Neural progenitor cell (in vitro differentiated cells): ENCODE data around the gene ZMIZ1. TPM values are rescaled to one million over a fixed set of nuclear protein-coding genes. Genes with fewer than 3 reads are reported as not detected.
"Not testable (repeated sequence)": the region's sequence is repeated elsewhere in the genome, so short reads cannot be mapped to it uniquely, and the experiment has no call there.

Experiments used
- DNase-seq: peaks from one replicate; pipeline ENCODE4 v3.0.0-alpha.2; 2016; ENCODE audit warnings: low spot score
- H2AFZ ChIP-seq: fragments of 200-600 bp; sonication (generic); replicated peaks from 2 replicates; pipeline ENCODE4 v1.6.1; 2016; ENCODE audit warnings: antibody characterized with exemption
- H3F3A ChIP-seq: fragments of 200-600 bp; sonication (generic); 2 replicates; pipeline ENCODE4 v1.6.1; 2016; ENCODE audit warnings: antibody characterized with exemption, low read depth
- H3K27ac ChIP-seq: fragments of 200-600 bp; sonication (generic); 2 replicates; pipeline ENCODE4 v1.5.1; 2016; ENCODE audit warnings: mild to moderate bottlenecking
- H3K27me3 ChIP-seq: fragments of 200-600 bp; sonication (generic); 2 replicates; pipeline ENCODE4 v1.6.1; 2016; ENCODE audit warnings: mild to moderate bottlenecking, moderate library complexity
- H3K36me3 ChIP-seq: fragments of 200-600 bp; sonication (generic); 2 replicates; pipeline ENCODE4 v1.5.1; 2016
- H3K4me1 ChIP-seq: fragments of 200-600 bp; sonication (generic); 2 replicates; pipeline ENCODE4 v1.6.1; 2016; ENCODE audit warnings: mixed run types
- H3K4me2 ChIP-seq: fragments of 200-600 bp; sonication (generic); 2 replicates; pipeline ENCODE4 v1.6.1; 2016
- H3K4me3 ChIP-seq: fragments of 200-600 bp; sonication (generic); 2 replicates; pipeline ENCODE4 v1.5.1; 2016
- H3K79me2 ChIP-seq: fragments of 200-600 bp; sonication (generic); 2 replicates; pipeline ENCODE4 v1.6.1; 2016; ENCODE audit warnings: low read depth
- H3K9ac ChIP-seq: fragments of 200-600 bp; sonication (generic); 2 replicates; pipeline ENCODE4 v1.6.1; 2016
- H3K9me3 ChIP-seq: fragments of 200-600 bp; sonication (generic); 2 replicates; pipeline ENCODE4 v1.5.1; 2016; ENCODE audit warnings: low read depth
- H4K20me1 ChIP-seq: fragments of 200-600 bp; sonication (generic); 2 replicates; pipeline ENCODE4 v1.6.1; 2016; ENCODE audit warnings: low read depth
- H3K27ac Mint-ChIP-seq: 3 replicates; pipeline ENCODE4 v1.8.0; 2021; ENCODE audit warnings: mixed read lengths
- H3K27me3 Mint-ChIP-seq: 2 replicates; pipeline ENCODE4 v1.8.0; 2022; ENCODE audit warnings: low read depth, mild to moderate bottlenecking, inconsistent platforms, moderate library complexity, mixed read lengths; ENCODE audit not compliant: insufficient read depth
- H3K36me3 Mint-ChIP-seq: 3 replicates; pipeline ENCODE4 v1.8.0; 2021; ENCODE audit warnings: mixed read lengths
- H3K4me1 Mint-ChIP-seq: 3 replicates; pipeline ENCODE4 v1.8.0; 2021; ENCODE audit warnings: mixed read lengths
- H3K4me3 Mint-ChIP-seq: 3 replicates; pipeline ENCODE4 v1.8.0; 2021; ENCODE audit warnings: mild to moderate bottlenecking, moderate library complexity, mixed read lengths
- H3K9me3 Mint-ChIP-seq: 3 replicates; pipeline ENCODE4 v1.8.0; 2020; ENCODE audit warnings: mixed read lengths
- CTCF ChIP-seq: fragments of 200-600 bp; sonication (generic); IDR thresholded peaks from 2 replicates; pipeline ENCODE4 v1.5.1; 2017; ENCODE audit warnings: antibody characterized with exemption, mild to moderate bottlenecking
- EZH2 ChIP-seq: fragments of 200-600 bp; sonication (generic); IDR thresholded peaks from 2 replicates; pipeline ENCODE4 v1.6.1; 2017; ENCODE audit warnings: antibody characterized with exemption, mild to moderate bottlenecking, moderate library complexity
- EZH2phosphoT487 ChIP-seq: fragments of 200-600 bp; sonication (generic); IDR thresholded peaks from 2 replicates; pipeline ENCODE4 v1.6.1; 2017; ENCODE audit warnings: antibody characterized with exemption
- total RNA-seq: library from RNA; depleted of rRNA; stranded (reverse); fragments of >200 nt; gene quantifications from 2 replicates; pipeline ENCODE4 v1.2.3, GENCODE V29; 2015; ENCODE audit warnings: low replicate concordance

Gene ZMIZ1
- total RNA-seq, 1 donor from 2014 or later: 5.8 TPM

- TF ChIP-seq CTCF: no peak
- no peak for TF ChIP-seq EZH2
- TF ChIP-seq EZH2phosphoT487: no peak
- no peak overlapping the region for H2AFZ ChIP-seq
- H3K27me3 Mint-ChIP-seq: peaks cover 5% of the 10 kb centered on the region
These were observed 260.8 kb downstream of the ZMIZ1 start for GRCh38 chr10:79329529-79329928.

GRCh38 chr10:79331226-79331625 lies 262.5 kb downstream of the ZMIZ1 start:
- Histone ChIP-seq H3K27ac (no peak overlapping the region), H3K9ac (no peak overlapping the region), H3K4me3 (no peak overlapping the region), H3K36me3 (no peaks in the 10 kb centered on the region), H3K4me2 (no peak overlapping the region), H3F3A (no peaks in the 10 kb centered on the region), H3K9me3 (no peaks in the 10 kb centered on the region), H3K79me2 (no peaks in the 10 kb centered on the region), H2AFZ (no peak overlapping the region), H4K20me1 (no peaks in the 10 kb centered on the region), H3K27me3 (no peaks in the 10 kb centered on the region), H3K4me1 (no peaks in the 10 kb centered on the region)
- no peak for DNase-seq
- Mint-ChIP-seq H3K27me3 (peaks cover 7% of the 10 kb centered on the region), H3K4me1 (peaks cover 5% of the 10 kb centered on the region), H3K27ac (no peak overlapping the region), H3K9me3 (peaks cover 7% of the 10 kb centered on the region), H3K4me3 (no peak overlapping the region), H3K36me3 (no peaks in the 10 kb centered on the region)
- TF ChIP-seq EZH2 (no peak), EZH2phosphoT487 (no peak), CTCF (no peak)

More at GRCh38 chr10:79329529-79329928, 260.8 kb downstream of the ZMIZ1 start:
- Mint-ChIP-seq H3K4me1 (no peaks in the 10 kb centered on the region), H3K27ac (no peak overlapping the region), H3K9me3 (peaks cover 7% of the 10 kb centered on the region), H3K36me3 (no peaks in the 10 kb centered on the region), H3K4me3 (peak overlapping the region; percentile 5)
- H3F3A ChIP-seq: no peaks in the 10 kb centered on the region
- H3K4me1 ChIP-seq: no peaks in the 10 kb centered on the region
- H3K4me3 ChIP-seq: no peak overlapping the region
- no peaks in the 10 kb centered on the region for H3K79me2 ChIP-seq
- H3K9ac ChIP-seq: no peak overlapping the region
- H3K27me3 ChIP-seq: no peaks in the 10 kb centered on the region
- no peaks in the 10 kb centered on the region for H3K36me3 ChIP-seq
- H3K27ac ChIP-seq: no peak overlapping the region
- H3K4me2 ChIP-seq: no peak overlapping the region
- no peak for DNase-seq
- H3K9me3 ChIP-seq: no peaks in the 10 kb centered on the region
- no peaks in the 10 kb centered on the region for H4K20me1 ChIP-seq

- Mint-ChIP-seq H3K4me1 (peaks cover 10% of the 10 kb centered on the region), H3K36me3 (no peaks in the 10 kb centered on the region), H3K27ac (no peak overlapping the region), H3K27me3 (peaks cover 7% of the 10 kb centered on the region), H3K4me3 (no peak overlapping the region), H3K9me3 (peaks cover 7% of the 10 kb centered on the region)
- H3K4me2 ChIP-seq: no peak overlapping the region
- H3K36me3 ChIP-seq: no peaks in the 10 kb centered on the region
- no peaks in the 10 kb centered on the region for H3K79me2 ChIP-seq
- H3K9ac ChIP-seq: no peak overlapping the region
- H4K20me1 ChIP-seq: no peaks in the 10 kb centered on the region
- no peaks in the 10 kb centered on the region for H3K27me3 ChIP-seq
- no peaks in the 10 kb centered on the region for H3K9me3 ChIP-seq
- H3K4me1 ChIP-seq: peaks cover 4% of the 10 kb centered on the region
- H3K27ac ChIP-seq: no peak overlapping the region
- DNase-seq: no peak
- H2AFZ ChIP-seq: no peak overlapping the region
- peaks cover 1% of the 10 kb centered on the region for H3F3A ChIP-seq
- no peak overlapping the region for H3K4me3 ChIP-seq
- TF ChIP-seq EZH2phosphoT487 (no peak), EZH2 (no peak), CTCF (no peak)
These were observed 262.9 kb downstream of the ZMIZ1 start for GRCh38 chr10:79331709-79332108.

- peaks cover 15% of the 10 kb centered on the region for H3K4me1 Mint-ChIP-seq
- not testable (repeated sequence) for H3K27me3 ChIP-seq, H3K4me1 ChIP-seq, H2AFZ ChIP-seq, H3K9me3 ChIP-seq, H3K9me3 Mint-ChIP-seq, H3K4me2 ChIP-seq, H3K27ac Mint-ChIP-seq, H3K9ac ChIP-seq, H3K36me3 ChIP-seq, H3F3A ChIP-seq, H3K36me3 Mint-ChIP-seq, H3K27ac ChIP-seq, H3K79me2 ChIP-seq, DNase-seq, H3K27me3 Mint-ChIP-seq, H3K4me3 Mint-ChIP-seq, H4K20me1 ChIP-seq, H3K4me3 ChIP-seq
These were observed 264.0 kb downstream of the ZMIZ1 start for GRCh38 chr10:79332610-79333315.
